Astrocyte (in vitro differentiated cells and primary cell): ENCODE measurements around the gene NEURL1.

Experiments
- CTCF ChIP-seq: IDR thresholded peaks from 2 replicates; pipeline ENCODE4 v1.5.1; 2011; ENCODE audit warnings: low read depth, mild to moderate bottlenecking, inconsistent platforms, low read length, moderate library complexity; ENCODE audit not compliant: insufficient read depth
- EZH2 ChIP-seq: IDR thresholded peaks from 2 replicates; pipeline ENCODE4 v1.6.1; 2012; ENCODE audit warnings: mild to moderate bottlenecking, low read length, inconsistent platforms; ENCODE audit not compliant: insufficient read depth

GRCh38 chr10:103499881-103500280 is 6.4 kb downstream of the NEURL1 start:
- TF ChIP-seq CTCF (no peak), EZH2 (no peak)
